NCI-H774 (cell line): ENCODE results near the gene NISCH.

Experiments used
- DNase-seq: peaks from one replicate; lab custom pipeline; 2025; lab: John Stamatoyannopoulos, UW

The NISCH gene

DNA sequence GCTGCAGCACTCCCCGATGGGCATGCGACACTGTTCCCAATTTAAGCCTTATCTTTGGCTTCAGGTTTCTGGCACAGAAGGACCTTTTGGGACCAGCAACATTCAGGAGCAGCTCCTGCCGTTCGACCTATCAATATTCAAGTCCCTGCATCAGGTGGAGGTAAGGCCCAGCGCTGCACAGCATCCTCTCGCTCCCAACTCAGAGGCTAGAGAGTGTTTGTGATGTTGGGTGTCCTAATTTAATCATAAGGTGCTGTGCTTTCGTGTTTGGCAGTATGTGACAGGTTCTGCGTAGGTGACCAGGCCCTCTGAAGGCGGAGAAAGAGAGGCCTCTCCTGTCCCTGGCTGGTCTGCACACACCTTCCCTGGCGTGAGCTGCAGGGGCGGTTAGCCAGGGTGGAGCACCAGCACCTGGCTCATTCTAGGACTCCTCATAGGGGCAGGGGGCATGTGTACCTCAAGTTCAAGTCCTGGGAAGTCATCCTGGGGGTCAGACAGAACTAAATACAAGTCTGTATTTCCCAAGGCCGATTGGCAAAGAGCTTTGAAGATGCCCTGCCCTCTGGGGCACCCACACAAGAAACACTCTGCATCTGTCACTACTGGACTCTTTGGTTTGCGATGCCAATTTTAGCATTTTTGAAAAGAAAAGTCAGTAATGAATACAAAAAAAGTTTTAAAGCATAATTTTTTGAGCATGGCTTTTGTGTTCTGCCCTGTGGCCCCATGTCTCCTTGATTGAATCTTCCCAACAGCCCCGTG is 17.0 kb downstream of the NISCH start:
- DNase-seq, result no peak

DNA sequence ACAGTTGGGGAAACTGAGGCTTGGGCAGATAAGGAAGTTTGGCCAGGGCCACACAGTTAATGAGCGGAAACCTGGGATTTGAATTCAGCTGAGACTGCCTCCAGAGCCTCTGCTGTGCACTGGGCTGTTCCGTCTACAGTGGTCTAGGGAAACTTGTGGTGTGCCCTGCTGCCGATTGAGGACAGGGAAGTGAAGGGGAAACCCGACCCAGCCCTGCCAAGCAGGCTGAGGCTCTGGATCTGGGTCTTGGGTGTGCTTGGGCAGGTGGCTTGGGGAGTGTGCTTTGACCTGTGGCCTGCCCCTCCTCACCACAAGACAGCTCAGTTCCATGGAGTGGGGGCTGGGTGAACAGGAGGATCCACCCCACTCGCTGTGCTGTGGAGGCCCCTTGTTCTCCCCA is 17.6 kb downstream of the NISCH start:
- no peak for DNase-seq

DNA sequence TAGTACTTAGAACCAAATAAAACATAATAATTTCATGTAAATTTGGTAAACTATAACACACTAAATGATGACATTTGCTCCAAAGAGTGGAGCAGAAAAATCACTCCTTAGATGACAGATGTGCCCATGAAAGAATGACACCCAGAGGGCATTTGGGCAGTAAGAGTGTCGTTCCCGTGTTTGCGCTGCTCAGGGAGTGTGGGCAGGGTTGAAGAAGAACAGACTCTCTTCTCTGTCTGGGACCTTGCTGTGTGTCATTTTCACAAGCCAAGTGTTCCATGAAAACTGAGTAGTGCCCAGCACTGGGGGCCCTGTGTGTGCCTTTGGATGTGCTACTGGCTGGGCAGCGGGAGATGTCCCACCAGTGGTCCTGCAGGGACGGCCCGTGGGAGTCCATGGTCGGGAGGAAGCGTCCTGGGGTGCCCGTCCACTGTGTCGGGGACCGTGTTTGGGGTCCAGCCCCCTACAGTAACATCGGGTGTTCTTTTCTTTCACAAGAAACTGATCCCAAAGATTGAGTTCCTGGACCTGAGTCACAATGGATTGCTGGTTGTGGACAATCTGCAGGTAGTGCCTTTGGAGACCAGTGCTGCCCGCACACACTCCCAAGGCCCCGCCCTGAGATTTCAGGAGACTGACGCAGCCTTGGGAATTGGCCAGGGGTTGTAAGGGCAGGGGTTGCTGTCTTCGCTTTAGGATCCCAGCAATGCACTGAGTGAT is 21.8 kb downstream of the NISCH start:
- DNase-seq, result no peak

DNA sequence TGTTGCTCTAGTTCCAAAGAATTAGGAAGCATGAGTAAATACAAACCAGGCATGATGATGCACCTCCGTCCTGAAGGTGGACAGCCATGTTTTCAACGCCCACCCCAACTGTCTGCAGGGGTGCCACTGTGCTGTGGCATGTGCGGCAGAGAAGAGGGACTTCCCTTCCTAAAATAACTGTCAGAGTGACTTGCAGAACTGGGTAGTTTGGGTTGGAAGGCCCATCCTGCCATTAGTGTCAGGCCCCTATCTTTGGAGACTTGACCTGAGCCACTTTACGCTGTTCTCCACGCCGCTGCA is 22.3 kb downstream of the NISCH start:
- DNase-seq, result no peak

DNA sequence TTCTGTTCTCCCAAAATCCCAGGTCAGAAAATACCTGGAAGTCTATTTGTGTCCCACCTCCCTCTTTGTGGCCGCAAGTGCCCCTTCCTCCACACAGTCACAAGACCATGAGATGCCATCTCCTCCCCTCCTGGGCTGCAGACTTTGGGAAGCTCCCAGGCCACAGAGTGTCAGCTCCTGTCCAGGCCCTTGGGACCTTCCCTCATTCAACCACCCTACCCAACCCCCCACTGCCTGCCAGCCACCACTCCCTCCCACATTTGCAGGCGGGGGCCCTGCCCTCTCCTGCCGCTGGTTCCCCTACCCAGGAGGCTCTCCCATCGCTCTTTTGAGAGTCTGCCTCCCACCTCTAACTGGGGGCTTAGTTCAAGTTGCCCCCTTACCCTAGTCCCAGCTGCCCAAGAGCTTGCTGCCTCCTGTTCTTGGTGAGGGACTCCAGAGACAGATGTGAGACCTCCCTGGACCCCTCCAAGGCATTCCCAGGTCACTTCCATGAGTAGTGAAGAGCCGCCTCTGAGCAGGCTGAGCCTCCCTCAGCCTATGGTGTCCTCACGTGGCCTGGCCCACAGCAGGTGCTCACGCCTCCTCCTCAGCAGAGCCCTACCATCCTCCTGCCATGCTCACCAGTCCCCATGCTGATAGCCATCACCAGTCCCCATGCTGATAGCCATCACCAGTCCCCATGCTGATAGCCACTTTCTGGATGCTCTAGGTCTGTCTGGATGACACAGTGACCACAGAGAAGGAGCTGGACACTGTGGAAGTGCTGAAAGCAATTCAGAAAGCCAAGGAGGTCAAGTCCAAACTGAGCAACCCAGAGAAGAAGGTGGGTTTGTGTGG is 23.9 kb downstream of the NISCH start:
- no peak for DNase-seq

DNA sequence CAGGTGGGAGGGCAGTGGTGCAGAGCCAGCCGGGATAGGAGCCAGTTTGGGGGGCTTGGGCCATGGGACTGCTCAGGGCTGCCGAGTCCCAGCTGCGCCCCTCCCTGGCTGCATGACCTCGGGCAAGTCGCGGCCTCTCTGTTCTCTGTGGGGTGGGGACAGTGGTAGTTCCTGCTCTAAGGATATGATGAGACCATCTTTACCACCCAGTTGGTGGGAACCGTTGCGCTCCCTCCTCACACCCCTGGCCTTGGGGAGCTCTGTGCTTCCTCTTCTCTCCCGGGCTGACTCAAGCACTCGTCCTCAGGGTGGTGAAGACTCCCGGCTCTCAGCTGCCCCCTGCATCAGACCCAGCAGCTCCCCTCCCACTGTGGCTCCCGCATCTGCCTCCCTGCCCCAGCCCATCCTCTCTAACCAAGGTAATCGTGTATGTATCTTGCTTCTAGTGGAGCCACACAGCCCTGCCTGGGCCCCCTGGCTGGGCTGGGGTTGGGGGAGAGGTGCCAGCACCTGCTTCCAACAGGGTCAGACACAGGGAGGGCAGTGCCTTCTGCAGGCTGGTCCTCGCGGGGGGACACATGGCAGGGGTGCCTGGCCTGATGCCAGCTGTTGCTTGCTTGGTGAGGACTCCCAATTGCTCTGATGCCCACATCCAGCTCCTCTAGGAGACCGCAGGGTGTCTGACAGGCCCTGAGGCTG is 24.6 kb downstream of the NISCH start:
- no peak for DNase-seq

DNA sequence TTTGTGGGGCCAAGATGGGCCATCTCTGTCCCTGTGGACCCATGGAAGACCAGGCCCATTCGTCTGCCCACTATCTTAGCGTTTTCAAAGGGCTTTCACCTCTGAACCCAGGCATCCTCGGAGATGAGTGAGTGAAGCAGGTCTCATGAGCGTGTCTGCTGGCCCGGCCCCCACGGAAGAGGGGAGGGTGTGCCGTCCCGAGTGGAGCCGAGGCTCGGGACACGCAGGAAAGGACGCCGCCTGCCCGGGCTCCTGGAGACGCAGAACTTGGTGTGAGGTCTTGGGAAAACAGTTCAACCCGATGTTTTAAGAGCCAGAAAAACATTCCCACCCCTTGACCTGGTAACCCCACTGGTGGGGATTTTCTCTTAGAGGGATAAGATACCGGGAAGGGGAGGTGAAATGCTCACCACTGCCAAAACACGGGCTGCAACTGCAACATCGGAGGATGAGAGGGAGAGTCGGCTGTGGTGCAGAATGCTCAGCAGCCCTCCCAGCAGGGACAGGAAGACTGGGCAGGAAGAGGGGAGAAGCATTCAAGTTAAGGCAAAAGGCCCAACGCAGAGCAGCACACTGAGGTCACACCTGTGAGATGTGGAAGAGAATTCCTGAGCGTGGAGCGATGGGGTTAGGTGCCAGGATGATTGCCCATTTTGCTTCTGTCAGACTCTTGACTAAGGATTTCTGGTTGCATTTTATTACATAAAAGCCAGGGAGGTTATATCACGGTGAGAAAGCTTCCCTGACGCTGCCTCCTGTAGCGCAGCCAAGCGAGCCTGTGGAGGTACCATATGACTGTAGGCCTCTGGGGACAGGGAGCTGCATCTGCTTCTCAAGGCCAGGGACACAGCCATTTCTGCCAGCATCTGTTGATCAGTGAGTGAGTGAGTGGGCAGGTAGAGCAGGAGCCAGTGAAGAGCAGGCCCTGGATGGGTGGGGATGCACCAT is 25.6 kb downstream of the NISCH start:
- no peak for DNase-seq

DNA sequence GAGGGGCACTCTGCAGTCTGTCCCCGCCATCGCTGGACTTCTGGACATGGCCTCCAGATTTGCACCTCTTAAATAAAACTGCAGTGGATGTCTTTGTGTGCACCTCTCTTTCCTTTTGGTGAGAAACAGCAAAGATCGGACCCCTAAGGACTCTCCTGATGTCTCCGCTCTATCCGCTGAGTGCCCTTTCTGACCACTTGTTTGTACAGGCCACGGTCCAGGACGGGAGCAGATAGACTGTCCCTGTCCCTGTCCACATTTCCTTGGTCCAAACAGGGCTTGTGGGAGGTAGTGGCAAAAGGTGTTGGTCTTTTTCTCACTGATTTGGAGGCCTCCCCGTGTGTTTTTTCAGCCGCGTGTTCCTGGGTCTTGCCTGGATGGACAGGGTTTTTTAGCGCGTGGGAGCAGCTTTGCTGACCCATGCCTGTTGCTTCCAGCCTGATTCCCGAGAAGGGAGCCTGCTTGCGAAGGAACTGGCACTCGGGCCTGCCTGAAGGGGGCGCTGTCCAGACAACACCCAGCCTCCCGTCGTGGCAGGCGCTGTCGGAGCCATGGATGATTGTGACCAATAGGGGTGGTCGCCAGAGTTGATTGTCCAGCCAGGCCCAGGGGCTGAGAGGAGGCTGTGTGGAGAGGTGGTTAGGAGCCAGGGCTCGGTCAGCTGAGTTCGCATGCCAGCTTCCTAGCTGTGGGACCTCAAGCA is 26.6 kb downstream of the NISCH start:
- DNase-seq, result no peak

DNA sequence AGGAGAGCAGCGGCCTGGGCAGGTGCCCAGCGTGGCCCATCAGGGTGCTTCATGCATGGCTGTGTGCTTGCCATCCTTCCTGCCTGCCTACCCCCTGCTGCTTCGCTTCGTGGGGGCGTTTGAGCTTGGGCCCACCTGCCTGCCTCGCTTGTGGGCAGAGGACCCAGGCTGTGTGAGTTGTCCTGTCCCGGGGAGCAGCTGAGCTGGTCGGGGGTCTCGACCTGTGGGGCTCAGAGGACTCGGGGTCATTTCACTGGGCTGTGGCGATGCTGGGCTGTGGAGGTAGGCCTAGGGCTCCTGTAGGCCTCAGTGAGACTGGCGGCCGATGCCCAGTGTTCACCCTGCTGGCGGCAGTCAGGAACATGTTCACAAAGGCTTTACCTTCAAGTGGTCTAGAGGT is 27.7 kb downstream of the NISCH start:
- no peak for DNase-seq

DNA sequence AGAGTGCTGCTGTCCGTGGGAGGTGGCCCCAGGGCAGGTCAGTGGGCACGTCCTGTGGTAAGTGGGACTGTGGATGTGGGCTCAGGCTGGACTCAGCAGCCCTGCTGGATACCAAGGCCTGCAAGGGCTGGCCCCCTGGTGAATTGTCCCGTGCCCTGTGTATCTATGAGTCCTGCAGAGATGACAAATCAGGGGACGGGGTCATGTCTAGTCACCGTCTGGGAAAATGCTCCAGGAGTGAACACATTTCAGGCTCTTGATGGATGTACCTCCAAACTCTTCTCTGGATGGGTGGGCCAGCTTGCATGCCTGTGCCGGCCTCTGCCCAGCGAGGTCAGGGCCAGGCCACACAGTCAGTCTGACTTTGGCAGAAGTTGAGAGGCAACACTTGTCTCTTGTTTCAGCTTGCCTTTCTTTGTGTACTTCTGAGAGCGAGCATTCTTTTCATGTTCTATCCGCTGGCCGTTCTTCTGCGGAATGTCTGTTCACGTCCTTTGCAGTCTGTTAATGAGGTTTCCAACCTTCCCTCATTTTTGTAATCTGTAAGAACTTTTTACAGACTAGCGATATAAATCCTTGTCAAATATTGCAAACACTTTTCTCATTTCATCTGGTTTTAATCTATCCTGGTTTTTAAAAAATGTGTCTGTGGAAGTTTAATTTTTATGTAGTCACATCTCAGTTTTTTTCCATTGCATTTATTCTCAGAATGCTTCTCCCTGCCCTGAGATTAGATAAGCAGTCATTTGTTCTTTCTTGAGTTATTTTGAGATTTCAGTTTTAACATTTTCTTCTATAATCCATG is 28.4 kb downstream of the NISCH start:
- DNase-seq, result no peak

DNA sequence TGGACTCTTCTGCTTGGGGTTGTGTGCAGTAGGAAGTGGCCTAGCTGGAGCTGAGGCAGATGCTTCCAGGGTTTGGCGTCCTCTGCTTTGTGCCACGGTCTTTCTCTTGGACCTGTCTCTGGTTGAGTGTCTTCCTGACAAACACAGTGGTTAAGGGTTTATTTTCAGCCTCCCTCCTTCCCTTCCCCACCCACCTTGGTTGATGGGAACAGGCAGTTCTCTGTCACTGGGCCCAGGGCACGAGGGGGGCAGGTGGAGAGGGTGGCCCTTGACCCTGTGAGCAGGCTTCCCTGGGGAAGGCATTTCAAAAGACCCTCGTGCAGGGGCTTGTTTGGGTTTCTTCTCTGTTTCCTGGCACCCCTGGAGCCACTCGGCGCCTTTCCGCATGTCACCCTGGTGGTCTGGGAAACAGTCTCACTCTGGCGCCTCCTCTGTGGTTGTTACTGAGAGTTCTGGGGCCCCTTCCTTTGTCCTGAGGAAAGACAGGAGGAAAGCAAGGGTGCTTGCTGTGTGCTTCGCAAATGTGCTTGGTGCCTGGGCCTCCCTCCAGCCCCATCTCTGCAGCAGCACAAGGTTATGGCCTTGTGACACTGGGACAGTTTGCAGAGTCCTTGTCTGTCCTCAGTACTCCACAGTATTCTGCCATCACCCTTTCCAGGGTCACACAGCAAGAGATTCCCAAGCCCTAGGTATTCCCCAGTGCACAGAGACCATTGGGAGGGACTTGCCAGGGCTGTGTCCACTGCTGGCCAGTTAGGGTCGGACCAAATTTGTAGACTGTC is 29.5 kb downstream of the NISCH start:
- no peak for DNase-seq

DNA sequence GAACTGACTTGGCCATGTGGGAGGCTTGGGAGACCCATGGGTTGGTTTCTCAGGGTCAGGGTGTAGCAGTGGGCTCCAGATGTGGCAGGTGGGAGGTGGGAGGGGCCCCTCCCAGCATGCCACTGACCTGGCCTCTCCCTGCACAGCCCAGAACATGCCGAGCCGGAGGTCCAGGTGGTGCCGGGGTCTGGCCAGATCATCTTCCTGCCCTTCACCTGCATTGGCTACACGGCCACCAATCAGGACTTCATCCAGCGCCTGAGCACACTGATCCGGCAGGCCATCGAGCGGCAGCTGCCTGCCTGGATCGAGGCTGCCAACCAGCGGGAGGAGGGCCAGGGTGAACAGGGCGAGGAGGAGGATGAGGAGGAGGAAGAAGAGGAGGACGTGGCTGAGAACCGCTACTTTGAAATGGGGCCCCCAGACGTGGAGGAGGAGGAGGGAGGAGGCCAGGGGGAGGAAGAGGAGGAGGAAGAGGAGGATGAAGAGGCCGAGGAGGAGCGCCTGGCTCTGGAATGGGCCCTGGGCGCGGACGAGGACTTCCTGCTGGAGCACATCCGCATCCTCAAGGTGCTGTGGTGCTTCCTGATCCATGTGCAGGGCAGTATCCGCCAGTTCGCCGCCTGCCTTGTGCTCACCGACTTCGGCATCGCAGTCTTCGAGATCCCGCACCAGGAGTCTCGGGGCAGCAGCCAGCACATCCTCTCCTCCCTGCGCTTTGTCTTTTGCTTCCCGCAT is 31.8 kb downstream of the NISCH start:
- DNase-seq, result no peak

DNA sequence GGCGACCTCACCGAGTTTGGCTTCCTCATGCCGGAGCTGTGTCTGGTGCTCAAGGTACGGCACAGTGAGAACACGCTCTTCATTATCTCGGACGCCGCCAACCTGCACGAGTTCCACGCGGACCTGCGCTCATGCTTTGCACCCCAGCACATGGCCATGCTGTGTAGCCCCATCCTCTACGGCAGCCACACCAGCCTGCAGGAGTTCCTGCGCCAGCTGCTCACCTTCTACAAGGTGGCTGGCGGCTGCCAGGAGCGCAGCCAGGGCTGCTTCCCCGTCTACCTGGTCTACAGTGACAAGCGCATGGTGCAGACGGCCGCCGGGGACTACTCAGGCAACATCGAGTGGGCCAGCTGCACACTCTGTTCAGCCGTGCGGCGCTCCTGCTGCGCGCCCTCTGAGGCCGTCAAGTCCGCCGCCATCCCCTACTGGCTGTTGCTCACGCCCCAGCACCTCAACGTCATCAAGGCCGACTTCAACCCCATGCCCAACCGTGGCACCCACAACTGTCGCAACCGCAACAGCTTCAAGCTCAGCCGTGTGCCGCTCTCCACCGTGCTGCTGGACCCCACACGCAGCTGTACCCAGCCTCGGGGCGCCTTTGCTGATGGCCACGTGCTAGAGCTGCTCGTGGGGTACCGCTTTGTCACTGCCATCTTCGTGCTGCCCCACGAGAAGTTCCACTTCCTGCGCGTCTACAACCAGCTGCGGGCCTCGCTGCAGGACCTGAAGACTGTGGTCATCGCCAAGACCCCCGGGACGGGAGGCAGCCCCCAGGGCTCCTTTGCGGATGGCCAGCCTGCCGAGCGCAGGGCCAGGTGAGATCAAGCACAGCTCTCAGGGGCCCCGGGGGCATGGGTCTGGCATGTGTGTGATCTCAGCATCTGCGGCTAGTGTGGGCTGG is 32.6 kb downstream of the NISCH start:
- no peak for DNase-seq

DNA sequence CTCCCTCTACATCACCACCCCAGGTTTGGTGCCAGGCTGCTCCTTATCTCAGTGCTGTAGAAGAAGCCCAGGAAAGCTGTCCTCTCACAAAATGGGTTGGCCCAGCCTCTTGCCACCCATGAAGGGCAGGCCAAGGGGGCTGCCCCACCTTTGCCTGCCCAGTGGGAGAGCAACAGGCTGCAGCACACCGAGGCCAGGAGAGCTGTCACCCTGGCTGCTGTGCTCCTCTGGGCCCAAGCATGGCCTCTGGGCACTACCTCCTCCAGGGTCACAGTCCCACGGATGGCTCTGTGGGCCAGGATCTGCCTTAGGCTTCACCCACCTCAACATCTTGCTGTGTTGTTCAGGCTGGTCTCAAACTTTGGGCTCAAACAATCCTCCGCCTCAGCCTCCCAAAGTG is 33.3 kb downstream of the NISCH start:
- no peak for DNase-seq

DNA sequence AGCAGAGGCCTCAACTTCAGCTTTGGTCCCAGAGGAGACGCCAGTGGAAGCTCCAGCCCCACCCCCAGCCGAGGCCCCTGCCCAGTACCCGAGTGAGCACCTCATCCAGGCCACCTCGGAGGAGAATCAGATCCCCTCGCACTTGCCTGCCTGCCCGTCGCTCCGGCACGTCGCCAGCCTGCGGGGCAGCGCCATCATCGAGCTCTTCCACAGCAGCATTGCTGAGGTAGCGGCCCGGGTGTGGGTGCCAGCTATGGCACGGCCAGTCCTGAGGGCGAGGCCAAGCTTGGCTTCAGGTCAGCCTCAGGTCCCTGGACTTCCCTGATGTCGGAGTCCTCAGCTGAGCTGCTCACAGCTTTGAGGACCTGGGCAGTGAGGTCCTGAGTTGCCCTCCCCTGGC is 34.0 kb downstream of the NISCH start:
- DNase-seq, result no peak

DNA sequence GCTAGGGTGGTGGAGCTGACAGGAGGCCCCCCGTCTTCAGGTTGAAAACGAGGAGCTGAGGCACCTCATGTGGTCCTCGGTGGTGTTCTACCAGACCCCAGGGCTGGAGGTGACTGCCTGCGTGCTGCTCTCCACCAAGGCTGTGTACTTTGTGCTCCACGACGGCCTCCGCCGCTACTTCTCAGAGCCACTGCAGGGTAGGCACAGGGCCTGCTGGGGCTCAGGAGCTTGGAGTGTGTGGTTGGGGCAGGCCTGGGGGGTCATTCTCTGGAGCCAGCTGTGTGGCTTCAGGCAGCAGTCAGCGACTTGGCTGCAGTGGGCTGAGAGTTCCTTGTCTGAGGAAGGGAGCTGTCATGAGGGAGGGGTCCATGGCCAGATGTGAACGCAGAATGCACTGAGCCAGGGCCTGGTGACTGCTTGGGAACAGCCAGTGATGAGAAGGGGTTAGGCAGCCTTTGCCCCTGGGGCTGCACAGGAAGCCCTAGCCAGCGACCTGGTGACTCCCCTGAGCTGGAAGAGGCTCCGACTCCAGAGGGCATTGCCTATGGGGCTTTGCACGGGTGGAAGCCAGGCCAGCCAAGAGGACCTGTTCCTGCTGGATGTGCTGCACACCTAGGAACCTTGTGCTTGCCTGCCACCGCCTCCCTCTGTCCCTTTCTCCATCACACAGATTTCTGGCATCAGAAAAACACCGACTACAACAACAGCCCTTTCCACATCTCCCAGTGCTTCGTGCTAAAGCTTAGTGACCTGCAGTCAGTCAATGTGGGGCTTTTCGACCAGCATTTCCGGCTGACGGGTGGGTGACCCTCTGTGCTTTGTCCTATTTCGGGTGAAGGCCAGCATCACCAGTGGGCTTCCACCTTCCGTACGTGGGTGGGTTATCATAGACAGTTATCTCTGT is 34.9 kb downstream of the NISCH start:
- no peak for DNase-seq
